Head of caudate nucleus (tissue), 42 donors: Measurements from ENCODE around the gene APBA1.
A peak's percentile ranks its signal among the peaks of the same experiment; 100 is the strongest.

Experiments
- DNase-seq, 42 donors: peaks; one replicate each; pipeline versions ENCODE4 v3.0.0 to v3.0.0-alpha.2; 2020 to 2021; ENCODE audit warnings: mixed read lengths in 7 of 42
- intact Hi-C: fragments of 100-400 bp; cut with DNase I; formaldehyde crosslinking; loops from one replicate; pipeline ENCODE4 v1.15.0; 2022

APBA1 gene

DNA sequence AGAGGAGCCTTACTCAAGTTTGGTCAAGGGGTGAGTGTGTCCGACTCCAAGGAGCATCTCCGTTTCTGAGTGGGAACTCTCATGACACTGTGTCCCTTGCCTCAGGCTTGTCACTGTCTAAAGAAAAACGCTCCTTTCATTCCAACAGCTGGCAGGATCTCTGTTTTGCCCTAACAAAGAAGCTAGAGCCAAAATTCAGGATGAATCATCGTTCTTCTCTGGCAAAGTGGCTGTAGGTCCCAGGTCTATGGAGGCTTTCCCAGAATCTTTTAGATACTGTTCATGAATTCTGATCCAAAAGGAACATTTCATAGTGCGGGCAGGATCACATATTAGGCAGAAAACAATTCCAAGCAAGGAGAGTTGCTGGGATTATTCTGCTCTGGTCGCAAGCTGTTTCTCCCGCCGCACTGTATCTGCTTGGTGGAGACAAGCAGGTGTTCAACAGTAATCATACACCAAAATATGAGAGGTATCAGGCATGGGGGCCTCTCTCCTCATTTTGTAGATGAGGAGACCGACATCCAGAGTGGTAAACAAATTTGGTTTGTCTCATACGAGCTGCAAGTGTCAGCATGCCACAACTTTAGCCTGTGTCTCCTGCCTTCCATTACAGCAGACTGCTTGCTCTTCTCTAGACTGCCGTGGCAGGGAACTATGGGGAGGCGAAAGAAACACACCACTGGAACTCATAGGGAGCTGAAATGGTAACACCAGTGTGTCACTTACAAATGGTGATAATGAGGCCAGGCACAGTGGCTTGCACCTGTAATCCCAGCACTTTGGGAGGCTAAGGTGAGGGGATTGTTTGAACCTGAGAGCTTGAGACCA lies 274.6 kb downstream of the APBA1 start:
- peak in 7 of 42 donors; percentile 12 to 66 (median 30) for DNase-seq
- intact Hi-C loops: no loop called here

DNA sequence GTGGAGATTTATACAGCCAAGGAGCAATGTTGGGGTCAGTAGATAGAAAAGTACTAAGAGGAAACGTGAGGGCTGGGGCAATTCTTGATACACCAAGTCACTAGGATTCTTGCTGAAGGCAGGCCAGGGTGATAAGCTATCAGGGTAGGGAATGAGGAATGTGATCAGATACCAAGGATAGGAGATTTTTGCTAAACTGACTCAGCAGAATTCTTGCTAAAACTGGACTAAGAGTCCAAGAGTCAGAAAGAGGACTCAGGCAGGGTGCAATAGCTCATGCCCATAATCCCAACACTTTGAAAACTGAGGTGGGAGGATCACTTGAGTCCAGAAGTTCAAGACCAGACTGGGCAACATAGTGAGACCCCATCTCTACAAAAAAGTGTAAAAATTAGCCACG lies 275.4 kb downstream of the APBA1 start:
- intact Hi-C loops: no loop called here
- DNase-seq: no peak

DNA sequence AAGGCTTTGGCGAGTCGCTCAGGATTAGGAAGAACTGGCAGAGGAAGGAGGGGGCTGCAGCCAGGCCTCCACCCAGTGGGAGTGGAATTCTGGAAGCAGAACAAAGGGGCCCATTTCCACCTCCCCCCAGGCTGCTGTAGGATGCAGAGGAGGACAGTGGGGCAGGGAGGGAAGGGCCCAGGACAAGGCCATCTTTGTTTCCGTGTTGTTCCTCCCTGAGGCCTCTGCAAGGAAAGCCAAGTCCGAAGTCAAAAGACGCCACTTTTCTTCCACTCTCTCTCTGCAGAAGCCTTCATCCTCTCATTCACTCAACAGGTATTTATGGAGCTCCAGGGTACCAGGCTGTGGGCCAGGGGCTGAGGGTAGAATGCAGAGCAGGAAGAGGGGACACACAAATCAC lies 276.5 kb downstream of the APBA1 start:
- intact Hi-C loops: no loop called here
- peak in 38 of 42 donors; percentile 14 to 79 (median 50) for DNase-seq

DNA sequence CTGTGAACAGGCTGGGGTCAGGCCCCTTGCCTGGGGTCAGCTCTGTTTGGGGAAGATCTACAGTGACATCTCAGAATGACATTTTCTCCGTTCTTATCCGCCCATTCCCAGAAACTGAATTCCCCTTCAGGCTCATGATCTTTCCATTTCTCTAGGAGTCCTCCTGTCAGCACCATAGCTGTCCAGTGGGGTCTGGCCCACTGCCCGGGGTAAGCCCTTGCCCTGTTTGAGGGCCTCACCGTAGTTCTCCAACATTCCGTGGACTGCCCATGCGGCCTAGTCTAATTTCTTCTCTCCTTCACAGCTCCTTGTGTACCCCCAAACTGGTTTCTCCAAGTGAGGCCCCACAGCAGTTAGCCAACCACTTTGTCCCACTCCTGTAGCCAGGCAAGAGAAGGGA lies 278.7 kb downstream of the APBA1 start:
- intact Hi-C loops: no loop called here
- DNase-seq: no peak

DNA sequence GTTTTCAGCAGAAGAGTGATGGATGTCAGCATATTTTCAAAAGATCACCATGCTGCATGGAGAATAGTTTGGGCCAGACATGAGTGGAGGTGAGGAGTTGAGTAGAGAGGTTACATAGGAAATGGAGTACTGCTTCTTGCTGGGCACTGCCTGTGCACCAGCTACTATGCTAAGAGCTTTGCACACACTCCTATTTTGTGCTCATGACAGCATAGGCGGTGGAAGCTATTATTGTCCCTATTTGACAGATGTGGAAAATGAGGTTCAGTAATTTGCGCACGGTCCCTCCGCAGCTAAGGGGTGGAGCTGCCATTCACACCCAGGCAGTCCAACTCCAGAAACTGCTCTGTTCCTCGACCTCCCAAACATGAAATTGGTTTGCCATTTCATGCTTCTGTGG lies 279.3 kb downstream of the APBA1 start:
- intact Hi-C loops: no loop called here
- DNase-seq: no peak

DNA sequence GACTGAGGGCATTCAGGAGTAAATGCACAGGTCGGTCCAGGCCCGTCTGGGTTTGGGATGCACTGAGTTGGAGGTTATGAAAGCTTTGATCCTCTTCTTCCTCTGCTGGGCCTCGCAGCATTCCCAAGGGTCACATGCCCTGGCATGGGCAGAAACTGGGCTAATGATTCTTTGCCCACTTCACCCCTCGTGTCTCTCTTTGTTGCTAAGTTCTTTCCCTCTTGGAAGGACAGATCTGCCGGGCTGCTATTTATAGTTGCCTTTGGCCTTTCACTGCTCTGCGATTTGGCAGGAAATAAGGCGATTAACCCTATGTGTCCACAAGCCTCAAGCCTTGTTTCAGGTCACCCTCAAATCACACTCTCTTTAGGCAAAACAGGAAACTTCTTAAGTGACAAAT lies 280.2 kb downstream of the APBA1 start:
- DNase-seq: peak in 14 of 42 donors; percentile 17 to 64 (median 41)
- intact Hi-C loops: no loop called here

DNA sequence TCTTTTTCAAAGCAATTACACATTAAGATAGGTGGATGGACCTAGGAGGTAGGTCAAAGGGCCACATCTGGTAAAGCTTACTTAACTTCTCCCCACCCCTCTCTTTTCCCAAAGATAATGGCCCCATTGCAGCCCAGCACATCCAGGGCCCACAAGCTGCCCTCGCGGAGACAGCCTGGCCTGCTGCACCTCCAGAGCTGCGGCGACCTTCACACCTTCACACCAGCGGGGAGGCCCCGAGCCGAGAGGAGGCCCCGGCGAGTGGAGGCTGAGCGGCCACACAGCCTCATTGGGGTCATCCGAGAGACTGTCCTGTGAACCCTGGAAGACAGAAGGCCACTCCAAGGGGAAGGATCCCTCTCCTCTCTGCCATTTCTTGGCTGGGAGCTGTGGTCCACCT lies 280.7 kb downstream of the APBA1 start:
- intact Hi-C loops: no loop called here
- DNase-seq: no peak

DNA sequence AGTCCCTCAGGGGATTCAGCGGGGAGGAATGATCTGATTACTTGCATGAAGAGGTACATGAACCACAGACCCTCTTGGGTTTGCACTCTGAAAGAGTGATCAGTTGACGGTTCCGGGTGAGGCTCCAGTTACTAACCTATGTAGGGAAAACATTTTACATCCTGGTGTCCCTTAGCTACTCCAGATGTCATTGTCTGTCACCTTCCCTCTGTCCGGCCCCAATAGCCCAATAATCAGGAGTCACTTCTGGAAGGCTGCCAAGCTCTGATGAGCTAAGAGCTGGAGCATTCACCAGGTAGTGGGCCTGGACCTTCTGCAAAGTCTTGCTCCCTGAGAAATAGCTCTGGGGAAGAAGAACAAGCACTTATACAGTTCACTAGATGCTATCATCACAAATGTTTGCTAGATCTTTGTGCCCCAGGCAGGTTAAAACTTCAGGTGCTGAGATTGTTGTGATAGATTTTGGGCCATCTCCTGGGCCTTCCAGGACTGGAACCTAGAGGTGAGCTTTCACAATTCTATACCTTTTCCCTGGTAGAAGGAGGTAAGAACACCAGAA lies 282.7 kb downstream of the APBA1 start:
- no peak for DNase-seq
- intact Hi-C loops: no loop called here

DNA sequence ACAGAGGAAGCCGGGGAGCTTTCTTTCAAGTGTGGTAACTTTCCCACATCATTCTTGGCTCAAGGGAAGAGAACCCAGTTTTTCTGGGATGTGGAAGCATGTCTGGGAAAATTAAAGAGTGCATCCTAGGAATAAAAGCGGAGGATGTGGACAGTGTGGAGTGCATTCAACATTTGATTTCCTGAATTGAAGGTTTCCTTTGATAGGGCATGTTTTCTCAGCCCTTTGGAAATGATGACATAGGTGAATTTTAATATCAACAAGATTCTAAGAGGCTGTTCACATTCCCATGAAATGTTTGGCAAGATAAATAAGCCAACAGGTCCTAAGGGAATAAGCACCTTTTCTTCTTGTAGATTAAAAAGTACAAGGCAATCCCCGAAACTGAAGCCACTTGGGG lies 283.6 kb downstream of the APBA1 start:
- intact Hi-C loops: no loop called here
- no peak for DNase-seq

DNA sequence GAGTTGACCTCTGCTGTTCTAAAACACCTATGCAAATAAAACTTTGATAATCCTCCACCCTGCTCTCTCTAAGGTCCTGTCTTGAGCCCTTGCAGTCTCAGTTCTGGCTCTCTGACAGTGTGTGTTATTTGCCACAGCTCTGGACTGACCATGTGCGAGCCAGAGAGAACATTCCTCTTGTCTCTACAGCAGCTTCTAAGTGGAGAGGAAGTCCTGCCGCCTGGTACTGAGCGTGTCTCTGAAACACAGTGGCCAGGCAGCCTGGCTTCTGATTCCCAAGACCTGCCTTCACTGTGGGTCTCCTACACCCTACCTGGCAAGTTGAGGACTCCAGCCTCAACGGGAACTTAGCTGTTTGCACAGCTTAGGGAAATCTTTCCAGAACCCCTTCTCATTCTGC lies 285.5 kb downstream of the APBA1 start:
- no peak for DNase-seq
- intact Hi-C loops: no loop called here

DNA sequence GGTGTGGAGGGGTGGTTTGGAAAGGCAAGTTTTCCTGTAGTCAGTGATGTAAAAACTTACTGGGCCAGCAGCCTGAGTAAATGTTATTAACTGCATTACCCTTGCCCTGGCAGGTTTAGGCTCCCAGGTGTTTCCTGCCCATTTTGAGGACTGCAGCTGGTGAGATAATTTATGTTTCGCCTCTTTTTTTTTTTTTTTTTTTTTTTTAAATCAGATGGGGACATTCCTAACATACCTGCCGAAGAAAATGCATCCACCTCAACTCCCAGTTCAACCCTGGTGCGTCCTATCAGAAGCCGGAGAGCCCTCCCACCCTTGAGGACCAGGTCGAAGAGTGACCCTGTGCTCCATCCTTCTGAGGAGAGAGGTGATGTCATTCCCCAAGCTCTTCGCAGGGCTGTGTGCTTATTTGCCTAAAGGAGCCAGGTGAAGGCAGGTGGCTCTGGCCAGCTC lies 286.6 kb downstream of the APBA1 start:
- intact Hi-C loops: no loop called here
- no peak for DNase-seq

DNA sequence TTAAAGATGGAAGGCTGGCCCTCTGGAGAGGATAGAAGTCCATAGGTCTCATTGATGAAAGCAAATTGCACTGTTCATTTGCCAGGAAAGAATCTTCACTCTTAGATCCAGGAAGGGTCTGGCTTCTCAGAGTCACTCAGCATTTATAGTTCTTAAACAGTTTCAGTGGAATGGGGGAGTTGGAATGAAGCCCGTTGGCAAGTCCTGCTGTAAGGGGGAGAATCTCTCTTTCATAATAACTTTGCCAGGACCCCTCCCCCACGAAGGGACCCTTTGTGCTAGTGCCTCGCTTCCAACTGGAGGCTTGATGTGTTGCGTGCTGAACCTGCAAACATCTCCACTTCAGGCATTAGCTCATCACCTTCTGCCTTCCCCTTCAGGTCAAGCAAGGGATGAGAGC lies 290.0 kb downstream of the APBA1 start:
- intact Hi-C loops: no loop called here
- no peak for DNase-seq

DNA sequence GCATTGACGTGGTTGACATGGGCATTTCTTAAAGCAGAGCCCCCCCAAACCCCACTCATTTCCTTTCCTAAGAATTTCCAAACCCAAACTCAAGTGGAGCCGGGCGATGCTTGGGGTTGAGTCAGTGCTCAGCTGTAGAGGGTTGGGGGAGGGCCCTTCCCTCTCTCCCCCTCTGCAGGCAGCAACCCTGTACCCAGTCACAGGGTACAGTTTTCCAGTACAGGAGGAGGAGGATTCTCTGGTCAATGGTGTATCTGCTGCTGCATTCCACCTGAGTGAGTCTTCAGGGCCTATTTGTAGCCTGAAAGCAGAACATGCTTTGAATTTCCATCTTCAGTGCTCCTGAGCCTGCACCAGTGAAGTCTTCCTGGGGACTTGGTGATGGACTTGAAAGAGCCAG lies 291.4 kb downstream of the APBA1 start:
- intact Hi-C loops: no loop called here
- DNase-seq: no peak

DNA sequence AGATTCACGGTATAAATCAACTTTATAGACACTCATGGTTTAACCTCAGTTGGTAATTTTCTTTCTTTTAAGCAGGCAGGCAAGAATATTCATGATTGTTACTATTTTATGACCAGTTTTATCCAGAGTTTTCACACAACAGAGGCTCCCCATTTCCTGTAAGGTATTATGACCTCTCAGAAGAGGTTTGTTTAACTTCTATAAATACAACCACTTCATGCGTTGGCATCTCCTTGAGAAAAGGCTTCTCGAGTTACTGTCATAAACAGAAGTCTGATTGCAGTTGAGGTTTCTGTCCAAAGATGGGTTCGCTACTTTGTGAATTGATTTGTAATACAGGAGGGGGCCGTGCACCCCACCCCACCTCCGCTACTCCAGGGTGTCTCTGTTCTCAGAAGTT lies 291.9 kb downstream of the APBA1 start:
- intact Hi-C loops: no loop called here
- DNase-seq: no peak

DNA sequence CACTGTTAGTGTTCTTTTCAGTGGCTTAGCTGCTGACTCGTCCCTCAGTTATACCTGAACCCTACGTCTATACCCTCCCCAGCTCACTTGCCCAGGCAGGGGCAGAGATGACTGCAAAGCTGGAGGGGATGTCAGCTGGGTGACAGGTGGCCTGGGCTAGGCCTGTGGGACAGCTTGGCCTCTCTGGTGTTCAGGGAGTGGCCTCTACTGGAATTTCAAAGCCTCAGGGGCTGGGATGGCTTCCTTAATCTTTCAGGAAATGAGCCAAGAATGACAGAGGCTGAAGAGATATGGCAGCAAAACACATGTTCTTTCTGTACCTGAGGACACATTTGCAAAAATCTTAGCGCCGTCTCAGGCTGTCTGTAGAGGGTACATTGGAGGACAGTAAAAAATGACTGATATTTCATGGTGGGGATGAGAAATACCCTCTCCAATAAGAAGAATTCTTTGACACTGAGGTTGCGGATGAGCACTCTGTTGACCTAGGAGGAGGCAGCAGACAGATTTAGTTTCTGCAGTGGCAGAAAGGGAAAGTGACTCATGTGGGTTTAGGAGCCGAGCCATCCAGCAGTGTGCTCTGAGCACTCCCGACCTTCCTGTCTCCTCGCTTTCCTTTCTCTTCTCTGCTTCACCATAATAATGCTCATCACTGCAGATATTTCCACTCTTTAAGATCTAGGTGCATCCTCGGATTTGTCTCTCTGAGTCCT lies 292.7 kb downstream of the APBA1 start:
- no peak for DNase-seq

DNA sequence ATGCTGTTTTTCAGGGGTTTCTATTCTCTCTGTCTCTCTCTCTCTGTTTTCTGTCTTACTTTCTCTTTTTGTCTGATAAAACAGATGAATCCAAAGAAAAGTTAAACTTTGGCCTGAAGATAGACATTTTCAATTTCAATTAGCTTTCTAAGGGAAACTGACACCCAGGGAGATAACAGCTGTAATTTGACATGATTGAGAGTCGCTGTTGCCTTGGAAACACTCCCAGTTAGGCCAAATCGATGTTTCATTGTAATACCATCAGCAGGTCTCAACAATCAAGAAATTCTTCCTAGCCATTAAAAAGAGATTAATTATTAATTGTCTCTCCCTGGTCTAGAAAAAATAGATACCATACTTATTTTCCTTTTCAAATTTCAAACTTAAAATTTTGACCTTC lies 294.2 kb downstream of the APBA1 start:
- DNase-seq: no peak
- intact Hi-C loops: no loop called here

More for the DNA sequence above, 292.7 kb downstream of the APBA1 start:
- intact Hi-C loops: no loop called here
